ENCODE results near the gene TMEM238. TPM values are rescaled to one million over a fixed set of nuclear protein-coding genes. Genes with fewer than 3 reads are reported as not detected.

TMEM238 gene
- total and polyA plus RNA-seq, 9 of the 15 experiments (the other 6 are each of a cell fraction or from before 2014, with no cell fraction given) = 0.18 to 5.1 (median 1.3) TPM; not detected in 4

GRCh38 chr19:55355213-55355821 lies 28.8 kb downstream of the TMEM238 start:
- 25% methylated on average over 9 of the region's 13 CpGs for WGBS (ENCODE audit: insufficient coverage, low coverage, missing lambda C conversion rate)
- ATAC-seq (no peak), FAIRE-seq (peak; percentile 65), DNase-seq (ENCODE audit: extremely low read depth in 1 of 4, low spot score in 3 of 4) (no peak)
- no peak overlapping the region for H3K9ac ChIP-seq (ENCODE audit: insufficient read depth in 1 of 2, low read depth in 2 of 2, low read length in 2 of 2)
- peaks cover 6% of the 10 kb centered on the region; the same call in 1 of the 2 replicates for H4K20me1 ChIP-seq (replicated peaks; ENCODE audit: control insufficient read depth, insufficient read depth, low read length)
- ChIA-PET CTCF (ENCODE audit: low intra/inter-chr PET ratio) (no interaction called here), POLR2A (interaction anchor here (0.6 kb wide), 1 partner anchor 11 kb away, joined by 4 read pairs; no protein-coding TSS in a partner anchor)
- H3K36me3 ChIP-seq (ENCODE audit: control insufficient read depth, insufficient read depth, low read length) = no peaks in the 10 kb centered on the region
- peaks cover 9 to 21% of the 10 kb centered on the region in 2 experiments; a peak in 4 of 5 replicates for H3K27me3 ChIP-seq (ENCODE audit: control insufficient read depth in 2 of 2, insufficient read depth in 2 of 2, low read length in 2 of 2)
- H3K4me2 ChIP-seq (ENCODE audit: insufficient read depth, low read length) = no peak overlapping the region
- H3K27ac ChIP-seq (ENCODE audit: extremely low read depth, low read depth, low read length) = no peak overlapping the region
- in situ Hi-C loops (cut with MboI) = no loop called here
- H3K79me2 ChIP-seq (ENCODE audit: control insufficient read depth, insufficient read depth, low read length) = no peaks in the 10 kb centered on the region
- BruUV-seq (replicated peaks) = no TSS peak
- no peak overlapping the region for H3K4me3 ChIP-seq
- no peaks in the 10 kb centered on the region for H3K9me1 ChIP-seq (ENCODE audit: control insufficient read depth, insufficient read depth, low read length)
- no peak for TF ChIP-seq CAMTA2 (CRISPR knock-in tag; conservative IDR thresholded peaks at IDR 0.05)
- TF ChIP-seq HMGN3 (IDR thresholded peaks at IDR 0.05; ENCODE audit: borderline replicate concordance, extremely low read depth, insufficient read length, low read depth, low read length) = no peak
- peak; percentile 67 for TF ChIP-seq NFIC (IDR thresholded peaks at IDR 0.05)
- peaks cover 4 to 54% of the 10 kb centered on the region in 2 experiments; a peak in 4 of 5 replicates for H3K4me1 ChIP-seq (replicated peaks in 1 of 2; ENCODE audit: control insufficient read depth in 2 of 2, insufficient read depth in 2 of 2, low read length in 2 of 2)
- intact Hi-C loops (cut with micrococcal nuclease) = no loop called here
- no peak overlapping the region for H2AFZ ChIP-seq (ENCODE audit: low read depth, low read length)
- H3K9me3 ChIP-seq (replicated peaks; ENCODE audit: control insufficient read depth, insufficient read depth, low read depth, low read length) = no peaks in the 10 kb centered on the region

- ChIA-PET CTCF (ENCODE audit: low intra/inter-chr PET ratio) (no interaction called here), POLR2A (no interaction called here)
- Histone ChIP-seq H2AFZ (ENCODE audit: low read depth, low read length) (peak within 1 kb of the TSS; percentile 88), H3K4me1 (replicated peaks in 1 of 2; ENCODE audit: control insufficient read depth in 2 of 2, insufficient read depth in 2 of 2, low read length in 2 of 2) (peaks cover 4 to 57% of the 10 kb centered on the region in 2 experiments; a peak in 4 of 5 replicates), H4K20me1 (replicated peaks; ENCODE audit: control insufficient read depth, insufficient read depth, low read length) (peaks cover 6% of the 10 kb centered on the region; the same call in 1 of the 2 replicates), H3K27me3 (ENCODE audit: control insufficient read depth in 2 of 2, insufficient read depth in 2 of 2, low read length in 2 of 2) (peaks cover 9 to 21% of the 10 kb centered on the region in 2 experiments; a peak in 4 of 5 replicates), H3K36me3 (ENCODE audit: control insufficient read depth, insufficient read depth, low read length) (no peaks in the 10 kb centered on the region), H3K9me1 (ENCODE audit: control insufficient read depth, insufficient read depth, low read length) (no peaks in the 10 kb centered on the region), H3K4me2 (ENCODE audit: insufficient read depth, low read length) (peak within 1 kb of the TSS; percentile 85), H3K27ac (ENCODE audit: extremely low read depth, low read depth, low read length) (peak within 1 kb of the TSS; percentile 49; the same call in 2 of the 3 replicates), H3K9me3 (replicated peaks; ENCODE audit: control insufficient read depth, insufficient read depth, low read depth, low read length) (no peaks in the 10 kb centered on the region), H3K79me2 (ENCODE audit: control insufficient read depth, insufficient read depth, low read length) (no peaks in the 10 kb centered on the region), H3K4me3 (peak within 1 kb of the TSS; percentile 64), H3K9ac (ENCODE audit: insufficient read depth in 1 of 2, low read depth in 2 of 2, low read length in 2 of 2) (peak within 1 kb of the TSS; percentile 50 to 92)
- no TSS peak for BruUV-seq (replicated peaks)
- no peak for FAIRE-seq
- DNase-seq (ENCODE audit: extremely low read depth in 1 of 4, low spot score in 3 of 4) = peak in 3 of 4 experiments; percentile 62 to 80 (median 76)
- in situ Hi-C loops (cut with MboI) (no loop called here), intact Hi-C loops (cut with micrococcal nuclease) (no loop called here)
- TF ChIP-seq NFYB (IDR thresholded peaks at IDR 0.05; ENCODE audit: extremely low read depth, insufficient read length) (peak; percentile 46), E2F1 (CRISPR knock-in tag; IDR thresholded peaks at IDR 0.05) (no peak), SETDB1 (IDR thresholded peaks at IDR 0.05; ENCODE audit: low read length) (no peak), E2F6 (IDR thresholded peaks at IDR 0.05; ENCODE audit: borderline replicate concordance in 1 of 2, extremely low read depth in 1 of 2, insufficient read depth in 1 of 2, insufficient read length in 1 of 2, low read depth in 1 of 2, low read length in 1 of 2, poor library complexity in 1 of 2, severe bottlenecking in 1 of 2) (peak in 1 of 2 experiments; percentile 46), NFIC (IDR thresholded peaks at IDR 0.05) (0 out of 2 replicates have a peak, but pooled peaks have one; percentile 2), HDGF (IDR thresholded peaks at IDR 0.05) (no peak)
- ATAC-seq = no peak
- 2% methylated on average over 10 of the region's 43 CpGs for WGBS (ENCODE audit: insufficient coverage, low coverage, missing lambda C conversion rate)
Observed at GRCh38 chr19:55354698-55355212, 29.3 kb downstream of the TMEM238 start, which contains the start of gene COX6B2. Gene COX6B2 (minus strand): TSS chr19:55354719. CDS start chr19:55354521, 198 bp downstream.

All from K562 (cell line).